K562 (cell line): Measurements from ENCODE around the gene LY6G6D. TPM values are rescaled to one million over a fixed set of nuclear protein-coding genes. Genes with fewer than 3 reads are reported as not detected.

Experiments used
- CHD2 ChIP-seq: IDR thresholded peaks from 2 replicates; pipeline ENCODE4 v1.6.1; 2011; ENCODE audit warnings: low read depth, low read length
- CHD4 ChIP-seq: fragments of 200-600 bp; sonication (generic); IDR thresholded peaks from 3 replicates; pipeline ENCODE4 v1.6.1; 2012; ENCODE audit warnings: low read depth, mild to moderate bottlenecking, mixed read lengths, low read length, inconsistent platforms; ENCODE audit not compliant: insufficient read depth, insufficient replicate concordance, poor library complexity, severe bottlenecking
- FOXK1 ChIP-seq: sonication (generic); formaldehyde crosslinking; IDR thresholded peaks from 2 replicates; pipeline ENCODE4 v1.8.0; 2022; ENCODE audit warnings: missing genetic modification reagents, mild to moderate bottlenecking, borderline replicate concordance
- FOXM1 ChIP-seq, 2 experiments: fragments of 450-650 bp in 1 of 2; sonication (generic) in 1 of 2; formaldehyde crosslinking in 1 of 2; IDR thresholded peaks; 2 replicates each; pipeline versions ENCODE4 v1.6.1 to v1.9.0; 2017 to 2022; ENCODE audit warnings: low read depth in 2 of 2, mild to moderate bottlenecking in 2 of 2, missing genetic modification reagents in 1 of 2, moderate library complexity in 1 of 2
- GATAD2B ChIP-seq: fragments of 450-650 bp; IDR thresholded peaks from 2 replicates; pipeline ENCODE4 v1.6.1; 2017; ENCODE audit warnings: mild to moderate bottlenecking, borderline replicate concordance
- HDAC6 ChIP-seq: IDR thresholded peaks from 2 replicates; pipeline ENCODE4 v1.6.1; 2012; ENCODE audit warnings: low read depth, mild to moderate bottlenecking, control low read depth, inconsistent platforms, low read length, moderate library complexity
- HLTF ChIP-seq: fragments of 450-650 bp; IDR thresholded peaks from 2 replicates; pipeline ENCODE4 v1.6.1; 2016
- HMG20B ChIP-seq: fragments of 250-450 bp; sonication (Bioruptor Pico); IDR thresholded peaks from 2 replicates; pipeline ENCODE4 v1.5.0; 2021; ENCODE audit warnings: mild to moderate bottlenecking
- JUNB ChIP-seq: fragments of 450-650 bp; formaldehyde crosslinking; conservative IDR thresholded peaks from 2 replicates; pipeline ENCODE4 v1.4.0; 2020; ENCODE audit warnings: mild to moderate bottlenecking
- KDM1A ChIP-seq, 2 experiments: fragments of 450-650 bp; IDR thresholded peaks; 2 replicates each; pipeline ENCODE4 v1.6.1; 2016; ENCODE audit warnings: mild to moderate bottlenecking in 2 of 2
- KDM5B ChIP-seq: fragments of 200-600 bp; sonication (generic); IDR thresholded peaks from 2 replicates; pipeline ENCODE4 v1.6.1; 2012; ENCODE audit warnings: low read depth, mild to moderate bottlenecking, moderate library complexity, low read length, control low read depth, inconsistent platforms; ENCODE audit not compliant: insufficient replicate concordance
- MEF2A ChIP-seq: IDR thresholded peaks from 2 replicates; pipeline ENCODE4 v1.6.1; 2011; ENCODE audit warnings: low read depth, mild to moderate bottlenecking, low read length, moderate library complexity; ENCODE audit not compliant: control insufficient read depth
- NCOA4 ChIP-seq: fragments of 450-650 bp; IDR thresholded peaks from 2 replicates; pipeline ENCODE4 v1.6.1; 2018; ENCODE audit warnings: mild to moderate bottlenecking; ENCODE audit not compliant: partially characterized antibody
- NEUROD1 ChIP-seq: fragments of 150-350 bp; IDR thresholded peaks from 2 replicates; pipeline ENCODE4 v1.6.1; 2014; ENCODE audit warnings: borderline replicate concordance, low read length, low read depth; ENCODE audit not compliant: partially characterized antibody
- TOE1 ChIP-seq, 2 experiments: fragments of 450-650 bp in 1 of 2; sonication (generic) in 1 of 2; formaldehyde crosslinking in 1 of 2; IDR thresholded peaks; 2 replicates each; pipeline versions ENCODE4 v1.7.1 to v1.8.0; 2016 to 2022; ENCODE audit warnings: borderline replicate concordance in 2 of 2, mild to moderate bottlenecking in 2 of 2, antibody characterized with exemption in 1 of 2, inconsistent platforms in 1 of 2, low read depth in 1 of 2, missing genetic modification reagents in 1 of 2, moderate library complexity in 1 of 2
- ZNF224 ChIP-seq: sonication (generic); formaldehyde crosslinking; IDR thresholded peaks from 2 replicates; pipeline ENCODE4 v1.8.0; 2022; ENCODE audit warnings: mild to moderate bottlenecking, missing genetic modification reagents
- ZNF436 ChIP-seq: fragments of 250-450, 450-650 bp; sonication (Bioruptor Pico); formaldehyde crosslinking; IDR thresholded peaks from 2 replicates; pipeline ENCODE4 v1.7.0; 2020; ENCODE audit warnings: mild to moderate bottlenecking
- ZNF778 ChIP-seq: fragments of 450-650 bp; formaldehyde crosslinking; IDR thresholded peaks from 2 replicates; pipeline ENCODE4 v1.4.0; 2020; ENCODE audit warnings: mild to moderate bottlenecking, moderate library complexity
- polyA plus RNA-seq, 8 experiments: library from polyadenylated mRNA; depleted of rRNA in 4 of 8; stranded (reverse) in 5 of 8; unstranded in 3 of 8; fragments of >200 nt; fragmentation: Nextera tagmentation in 2 of 8; fragmentation: Illumina TruSeq in 1 of 8; extraction: Ambion mirVana in 2 of 8; extraction: Trizol in 1 of 8; gene quantifications; 2 replicates each; pipeline versions ENCODE4 v1.2.1 to v1.2.3, GENCODE V29; 2011 to 2014; ENCODE audit warnings: inconsistent platforms in 1 of 8, missing spikeins in 1 of 8
- total RNA-seq, 7 experiments: library from RNA; depleted of rRNA in 6 of 7; stranded (reverse); fragments of >200 nt in 6 of 7; fragmentation: Illumina TruSeq in 2 of 7; extraction: Trizol in 2 of 7; gene quantifications; 2 replicates each; pipeline versions ENCODE4 v1.2.1 to v1.2.3, GENCODE V29; 2011 to 2021; ENCODE audit warnings: low replicate concordance in 1 of 7
- TF ChIP-seq, protein P1 (sequence below): fragments of 450-650 bp; IDR thresholded peaks from 2 replicates; pipeline ENCODE4 v1.6.1; 2016; ENCODE audit warnings: low read depth

Gene LY6G6D
- total and polyA plus RNA-seq, 9 of the 15 experiments (the other 6 are each of a cell fraction or from before 2014, with no cell fraction given): 0.30 to 0.38 TPM; not detected in 7

DNA sequence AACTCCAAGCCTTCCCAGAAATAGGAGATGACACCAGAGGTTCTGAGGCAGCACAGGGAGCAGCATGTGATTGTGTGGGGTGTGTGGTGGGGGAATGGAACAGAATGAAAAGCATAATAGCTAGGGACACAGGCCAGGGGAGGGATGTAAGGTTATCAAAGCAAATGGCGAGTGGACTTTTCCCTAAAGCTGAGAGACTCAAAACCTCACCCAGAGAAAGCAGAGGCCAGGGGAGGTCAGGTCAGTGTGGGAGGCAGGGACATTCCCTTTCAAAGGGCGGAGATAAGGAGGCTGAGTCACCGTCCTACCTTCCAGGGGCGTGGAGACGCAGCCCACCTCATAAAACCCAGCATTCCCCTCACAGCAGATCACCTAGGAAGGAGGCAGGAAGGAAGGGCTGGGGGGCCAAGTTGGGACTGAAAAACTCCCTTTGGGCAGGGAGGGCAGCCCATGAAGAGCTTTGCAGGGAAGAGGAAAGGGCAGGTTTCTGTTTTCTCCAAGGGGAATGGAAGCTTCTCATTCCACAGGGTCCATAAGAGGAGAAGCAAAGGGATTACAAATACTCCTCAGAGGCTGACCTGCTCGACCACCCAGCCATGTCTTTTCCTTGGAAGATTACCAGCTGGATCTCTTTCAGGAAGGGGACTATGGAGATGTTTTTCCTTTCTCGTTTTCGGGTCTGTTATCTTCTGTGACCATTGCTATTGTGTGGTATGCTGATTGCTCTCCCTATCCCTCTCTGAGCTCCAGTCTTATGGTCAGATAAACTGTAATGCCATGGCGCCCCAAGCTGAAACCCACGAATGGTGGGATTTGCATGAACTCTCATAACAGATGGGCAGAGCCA is 24.7 kb upstream of the LY6G6D start (continued):
- TF ChIP-seq, protein P1, sequence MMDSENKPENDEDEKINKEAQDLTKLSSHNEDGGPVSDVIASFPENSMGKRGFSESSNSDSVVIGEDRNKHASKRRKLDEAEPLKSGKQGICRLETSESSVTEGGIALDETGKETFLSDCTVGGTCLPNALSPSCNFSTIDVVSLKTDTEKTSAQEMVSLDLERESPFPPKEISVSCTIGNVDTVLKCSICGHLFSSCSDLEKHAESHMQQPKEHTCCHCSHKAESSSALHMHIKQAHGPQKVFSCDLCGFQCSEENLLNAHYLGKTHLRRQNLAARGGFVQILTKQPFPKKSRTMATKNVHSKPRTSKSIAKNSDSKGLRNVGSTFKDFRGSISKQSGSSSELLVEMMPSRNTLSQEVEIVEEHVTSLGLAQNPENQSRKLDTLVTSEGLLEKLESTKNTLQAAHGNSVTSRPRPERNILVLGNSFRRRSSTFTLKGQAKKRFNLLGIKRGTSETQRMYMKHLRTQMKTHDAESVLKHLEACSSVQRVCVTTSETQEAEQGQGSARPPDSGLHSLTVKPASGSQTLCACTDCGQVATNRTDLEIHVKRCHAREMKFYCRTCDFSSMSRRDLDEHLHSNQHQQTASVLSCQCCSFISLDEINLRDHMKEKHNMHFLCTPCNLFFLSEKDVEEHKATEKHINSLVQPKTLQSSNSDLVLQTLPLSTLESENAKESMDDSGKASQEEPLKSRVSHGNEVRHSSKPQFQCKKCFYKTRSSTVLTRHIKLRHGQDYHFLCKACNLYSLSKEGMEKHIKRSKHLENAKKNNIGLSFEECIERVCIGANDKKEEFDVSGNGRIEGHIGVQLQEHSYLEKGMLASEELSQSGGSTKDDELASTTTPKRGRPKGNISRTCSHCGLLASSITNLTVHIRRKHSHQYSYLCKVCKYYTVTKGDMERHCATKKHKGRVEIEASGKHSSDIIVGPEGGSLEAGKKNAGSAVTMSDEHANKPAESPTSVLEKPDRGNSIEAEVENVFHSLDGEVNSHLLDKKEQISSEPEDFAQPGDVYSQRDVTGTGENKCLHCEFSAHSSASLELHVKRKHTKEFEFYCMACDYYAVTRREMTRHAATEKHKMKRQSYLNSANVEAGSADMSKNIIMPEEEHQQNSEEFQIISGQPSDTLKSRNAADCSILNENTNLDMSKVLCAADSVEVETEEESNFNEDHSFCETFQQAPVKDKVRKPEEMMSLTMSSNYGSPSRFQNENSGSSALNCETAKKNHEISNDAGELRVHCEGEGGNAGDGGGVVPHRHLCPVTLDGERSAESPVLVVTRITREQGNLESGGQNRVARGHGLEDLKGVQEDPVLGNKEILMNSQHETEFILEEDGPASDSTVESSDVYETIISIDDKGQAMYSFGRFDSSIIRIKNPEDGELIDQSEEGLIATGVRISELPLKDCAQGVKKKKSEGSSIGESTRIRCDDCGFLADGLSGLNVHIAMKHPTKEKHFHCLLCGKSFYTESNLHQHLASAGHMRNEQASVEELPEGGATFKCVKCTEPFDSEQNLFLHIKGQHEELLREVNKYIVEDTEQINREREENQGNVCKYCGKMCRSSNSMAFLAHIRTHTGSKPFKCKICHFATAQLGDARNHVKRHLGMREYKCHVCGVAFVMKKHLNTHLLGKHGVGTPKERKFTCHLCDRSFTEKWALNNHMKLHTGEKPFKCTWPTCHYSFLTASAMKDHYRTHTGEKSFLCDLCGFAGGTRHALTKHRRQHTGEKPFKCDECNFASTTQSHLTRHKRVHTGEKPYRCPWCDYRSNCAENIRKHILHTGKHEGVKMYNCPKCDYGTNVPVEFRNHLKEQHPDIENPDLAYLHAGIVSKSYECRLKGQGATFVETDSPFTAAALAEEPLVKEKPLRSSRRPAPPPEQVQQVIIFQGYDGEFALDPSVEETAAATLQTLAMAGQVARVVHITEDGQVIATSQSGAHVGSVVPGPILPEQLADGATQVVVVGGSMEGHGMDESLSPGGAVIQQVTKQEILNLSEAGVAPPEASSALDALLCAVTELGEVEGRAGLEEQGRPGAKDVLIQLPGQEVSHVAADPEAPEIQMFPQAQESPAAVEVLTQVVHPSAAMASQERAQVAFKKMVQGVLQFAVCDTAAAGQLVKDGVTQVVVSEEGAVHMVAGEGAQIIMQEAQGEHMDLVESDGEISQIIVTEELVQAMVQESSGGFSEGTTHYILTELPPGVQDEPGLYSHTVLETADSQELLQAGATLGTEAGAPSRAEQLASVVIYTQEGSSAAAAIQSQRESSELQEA: no peak
- TF ChIP-seq KDM5B (peak; percentile 21), ZNF778 (CRISPR knock-in tag) (no peak), FOXM1 (IDR thresholded peaks at IDR 0.05; ENCODE audit: low read depth) (peak; percentile 65), FOXM1 (CRISPR knock-in tag; IDR thresholded peaks at IDR 0.05; ENCODE audit: low read depth) (no peak), GATAD2B (peak; percentile 8; the same call in 1 of the 2 replicates), HMG20B (CRISPR knock-in tag) (no peak), MEF2A (no peak), KDM1A (IDR thresholded peaks at IDR 0.05) (peak; percentile 89 to 92), NEUROD1 (peak; percentile 95), ZNF436 (CRISPR knock-in tag) (no peak), CHD4 (peak; percentile 88), ZNF224 (CRISPR knock-in tag) (0 out of 2 replicates have a peak, but pooled peaks have one; percentile 18), HLTF (peak; percentile 51; the same call in 1 of the 2 replicates), CHD2 (peak; percentile 51; the same call in 1 of the 2 replicates), HDAC6 (no peak), JUNB (CRISPR knock-in tag) (peak; percentile 89), TOE1 (IDR thresholded peaks at IDR 0.05; ENCODE audit: borderline replicate concordance) (peak; percentile 78; the same call in 1 of the 2 replicates), TOE1 (CRISPR knock-in tag; IDR thresholded peaks at IDR 0.05; ENCODE audit: borderline replicate concordance, low read depth) (peak; percentile 58; the same call in 1 of the 2 replicates), FOXK1 (CRISPR knock-in tag) (peak; percentile 56; the same call in 1 of the 2 replicates), NCOA4 (peak; percentile 25)
